ENCODE measurements around the gene RPS16. TPM values are rescaled to one million over a fixed set of nuclear protein-coding genes. Genes with fewer than 3 reads are reported as not detected.

Gene RPS16
- total and polyA plus RNA-seq, 9 of the 15 experiments (the other 6 are each of a cell fraction or from before 2014, with no cell fraction given) = 82.6 to 3,671 (median 2,204) TPM

GRCh38 chr19:39436350-39436716 lies 584 bp upstream of the RPS16 start (continued):
- TF ChIP-seq HOMEZ (CRISPR knock-in tag; IDR thresholded peaks at IDR 0.05) = no peak
- TF ChIP-seq SMC3 (conservative IDR thresholded peaks at IDR 0.05; ENCODE audit: insufficient read depth, low read depth, low read length) = no peak
- 0 out of 2 replicates have a peak, but pooled peaks have one; percentile 2 for TF ChIP-seq L3MBTL2 (IDR thresholded peaks at IDR 0.05)
- no peak for TF ChIP-seq SIN3B (IDR thresholded peaks at IDR 0.05; ENCODE audit: low read depth)
- TF ChIP-seq MYC (IDR thresholded peaks at IDR 0.05; ENCODE audit: low read depth, low read length) = no peak
- no peak for TF ChIP-seq MYC (CRISPR knock-in tag; IDR thresholded peaks at IDR 0.05; ENCODE audit: borderline replicate concordance, low read depth)
- 0 out of 2 replicates have a peak, but pooled peaks have one; percentile 4 for TF ChIP-seq HBP1 (CRISPR knock-in tag; IDR thresholded peaks at IDR 0.05)
- TF ChIP-seq TAF9B (IDR thresholded peaks at IDR 0.05; ENCODE audit: partially characterized antibody) = no peak
- TF ChIP-seq ZC3H4 (CRISPR knock-in tag; IDR thresholded peaks at IDR 0.05; ENCODE audit: borderline replicate concordance) = no peak
- no peak for TF ChIP-seq FOXJ3 (CRISPR knock-in tag; IDR thresholded peaks at IDR 0.05)
- TF ChIP-seq CC2D1A (IDR thresholded peaks at IDR 0.05) = peak; percentile 91; the same call in 1 of the 2 replicates
- TF ChIP-seq ZNF3 (CRISPR knock-in tag; IDR thresholded peaks at IDR 0.05) = no peak
- TF ChIP-seq SMARCE1 (IDR thresholded peaks at IDR 0.05) = peak; percentile 54
- TF ChIP-seq SMARCA4 (IDR thresholded peaks at IDR 0.05) = peak; percentile 15; the same call in 1 of the 2 replicates
- TF ChIP-seq ZFP1 (CRISPR knock-in tag; IDR thresholded peaks at IDR 0.05) = no peak
- no peak for TF ChIP-seq KAT7 (CRISPR knock-in tag; IDR thresholded peaks at IDR 0.05; ENCODE audit: borderline replicate concordance)
- no peak for TF ChIP-seq FUS (optimal IDR thresholded peaks at IDR 0.05; ENCODE audit: low read depth, low read length)
- no peak for TF ChIP-seq CHD4 (IDR thresholded peaks at IDR 0.05; ENCODE audit: insufficient read depth, insufficient replicate concordance, low read depth, low read length, poor library complexity, severe bottlenecking)
- 0 out of 2 replicates have a peak, but pooled peaks have one; percentile 3 for TF ChIP-seq SREBF1 (IDR thresholded peaks at IDR 0.05; ENCODE audit: borderline replicate concordance, low read depth, low read length)

All from K562 (cell line).